Measurements from ENCODE around the gene NDUFB3.

GRCh38 chr2:201046881-201047280, 24.9 kb upstream of the NDUFB3 start:
- no peak for TF ChIP-seq POLR2A (IDR thresholded peaks at IDR 0.05)
- TF ChIP-seq, protein P1, sequence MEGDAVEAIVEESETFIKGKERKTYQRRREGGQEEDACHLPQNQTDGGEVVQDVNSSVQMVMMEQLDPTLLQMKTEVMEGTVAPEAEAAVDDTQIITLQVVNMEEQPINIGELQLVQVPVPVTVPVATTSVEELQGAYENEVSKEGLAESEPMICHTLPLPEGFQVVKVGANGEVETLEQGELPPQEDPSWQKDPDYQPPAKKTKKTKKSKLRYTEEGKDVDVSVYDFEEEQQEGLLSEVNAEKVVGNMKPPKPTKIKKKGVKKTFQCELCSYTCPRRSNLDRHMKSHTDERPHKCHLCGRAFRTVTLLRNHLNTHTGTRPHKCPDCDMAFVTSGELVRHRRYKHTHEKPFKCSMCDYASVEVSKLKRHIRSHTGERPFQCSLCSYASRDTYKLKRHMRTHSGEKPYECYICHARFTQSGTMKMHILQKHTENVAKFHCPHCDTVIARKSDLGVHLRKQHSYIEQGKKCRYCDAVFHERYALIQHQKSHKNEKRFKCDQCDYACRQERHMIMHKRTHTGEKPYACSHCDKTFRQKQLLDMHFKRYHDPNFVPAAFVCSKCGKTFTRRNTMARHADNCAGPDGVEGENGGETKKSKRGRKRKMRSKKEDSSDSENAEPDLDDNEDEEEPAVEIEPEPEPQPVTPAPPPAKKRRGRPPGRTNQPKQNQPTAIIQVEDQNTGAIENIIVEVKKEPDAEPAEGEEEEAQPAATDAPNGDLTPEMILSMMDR (IDR thresholded peaks at IDR 0.05) = no peak
- no peak for TF ChIP-seq EP300 (IDR thresholded peaks at IDR 0.05)

Measured in gastroesophageal sphincter (tissue), 3 donors.